HEK293 (cell line): ENCODE results near the gene BAK1.

Source experiments
- CTCF ChIA-PET: fragments of 350-600 bp; formaldehyde crosslinking; extraction: SDS; loops from one replicate; lab custom pipeline; 2021; ENCODE audit warnings: antibody characterized with exemption; lab: Yijun Ruan, JAX
- POLR2A ChIA-PET: fragments of 300-600 bp; formaldehyde crosslinking; extraction: SDS; loops from one replicate; lab custom pipeline; 2020; ENCODE audit warnings: antibody characterized with exemption, inconsistent platforms; lab: Yijun Ruan, JAX
- H3K27ac ChIP-seq: fragments of 200-500 bp; sonication (Bioruptor generic); 2 replicates; pipeline ENCODE4 v1.5.1; 2014; ENCODE audit warnings: low read depth, low read length, control low read depth, inconsistent platforms; ENCODE audit errors: extremely low read depth
- H3K36me3 ChIP-seq, 2 experiments: fragments of 200-500 bp in 1 of 2; sonication (Bioruptor generic) in 1 of 2; 1 replicate in 1 of 2; 2 replicates in 1 of 2; pipeline ENCODE4 v1.5.1; 2014 to 2017; ENCODE audit warnings: inconsistent platforms in 2 of 2, low read length in 2 of 2; ENCODE audit not compliant: control insufficient read depth in 2 of 2, insufficient read depth in 1 of 2
- H3K4me1 ChIP-seq: fragments of 200-500 bp; sonication (Bioruptor generic); 2 replicates; pipeline ENCODE4 v1.5.1; 2014; ENCODE audit warnings: mild to moderate bottlenecking, low read length, inconsistent platforms; ENCODE audit not compliant: control insufficient read depth, insufficient read depth
- H3K4me3 ChIP-seq: 2 replicates; pipeline ENCODE4 v1.5.1; 2011; ENCODE audit warnings: low read depth, mild to moderate bottlenecking, control low read depth, low read length, moderate library complexity
- H3K9me3 ChIP-seq: fragments of 200-500 bp; sonication (Bioruptor generic); 2 replicates; pipeline ENCODE4 v1.5.1; 2014; ENCODE audit warnings: low read depth, low read length, inconsistent platforms; ENCODE audit not compliant: control insufficient read depth, insufficient read depth
- ELK4 ChIP-seq: IDR thresholded peaks from 2 replicates; pipeline ENCODE4 v1.6.1; 2011; ENCODE audit warnings: mild to moderate bottlenecking, low read depth, low read length, borderline replicate concordance
- HOXD13 ChIP-seq: sonication (generic); formaldehyde crosslinking; IDR thresholded peaks from 2 replicates; pipeline ENCODE4 v1.8.0; 2022; ENCODE audit warnings: missing genetic modification reagents, borderline replicate concordance
- OVOL3 ChIP-seq: fragments of 450-650 bp; formaldehyde crosslinking; IDR thresholded peaks from 2 replicates; pipeline ENCODE4 v1.5.1; 2016; ENCODE audit warnings: missing biosample characterization, missing genetic modification characterization
- YY1 ChIP-seq: fragments of 450-650 bp; formaldehyde crosslinking; IDR thresholded peaks from 2 replicates; pipeline ENCODE4 v1.5.1; 2018; ENCODE audit warnings: missing biosample characterization, missing genetic modification characterization
- ZBTB20 ChIP-seq: fragments of 450-650 bp; formaldehyde crosslinking; IDR thresholded peaks from 2 replicates; pipeline ENCODE4 v1.5.1; 2016; ENCODE audit warnings: missing biosample characterization, missing genetic modification characterization
- ZFP37 ChIP-seq: fragments of 450-650 bp; formaldehyde crosslinking; IDR thresholded peaks from 2 replicates; pipeline ENCODE4 v1.5.1; 2016; ENCODE audit warnings: missing biosample characterization, missing genetic modification characterization
- ZFP69B ChIP-seq: fragments of 450-650 bp; formaldehyde crosslinking; IDR thresholded peaks from 2 replicates; pipeline ENCODE4 v1.5.1; 2016; ENCODE audit warnings: missing biosample characterization, missing genetic modification characterization
- ZNF10 ChIP-seq: fragments of 450-650 bp; formaldehyde crosslinking; IDR thresholded peaks from 2 replicates; pipeline ENCODE4 v1.5.1; 2017; ENCODE audit warnings: missing biosample characterization, missing genetic modification characterization
- ZNF114 ChIP-seq: fragments of 450-650 bp; formaldehyde crosslinking; IDR thresholded peaks from 2 replicates; pipeline ENCODE4 v1.5.0; 2017; ENCODE audit warnings: missing biosample characterization, missing genetic modification characterization
- ZNF16 ChIP-seq: fragments of 450-650 bp; formaldehyde crosslinking; IDR thresholded peaks from 2 replicates; pipeline ENCODE4 v1.5.1; 2016; ENCODE audit warnings: low read depth, missing biosample characterization, missing genetic modification characterization
- ZNF169 ChIP-seq: fragments of 450-650 bp; formaldehyde crosslinking; IDR thresholded peaks from 2 replicates; pipeline ENCODE4 v1.5.1; 2016; ENCODE audit warnings: missing biosample characterization, missing genetic modification characterization
- ZNF302 ChIP-seq: fragments of 450-650 bp; formaldehyde crosslinking; IDR thresholded peaks from 2 replicates; pipeline ENCODE4 v1.5.1; 2016; ENCODE audit warnings: missing biosample characterization, missing genetic modification characterization, low read depth
- ZNF335 ChIP-seq: fragments of 450-650 bp; formaldehyde crosslinking; conservative IDR thresholded peaks from 2 replicates; pipeline ENCODE4 v1.5.1; 2016; ENCODE audit warnings: missing biosample characterization, missing genetic modification characterization
- ZNF350 ChIP-seq: fragments of 450-650 bp; formaldehyde crosslinking; IDR thresholded peaks from 2 replicates; pipeline ENCODE4 v1.5.0; 2017; ENCODE audit warnings: missing biosample characterization, mild to moderate bottlenecking, missing genetic modification characterization
- ZNF398 ChIP-seq: fragments of 450-650 bp; formaldehyde crosslinking; IDR thresholded peaks from 2 replicates; pipeline ENCODE4 v1.5.1; 2017; ENCODE audit warnings: missing biosample characterization, missing genetic modification characterization
- ZNF426 ChIP-seq: fragments of 450-650 bp; formaldehyde crosslinking; IDR thresholded peaks from 2 replicates; pipeline ENCODE4 v1.5.1; 2017; ENCODE audit warnings: missing biosample characterization, missing genetic modification characterization, mild to moderate bottlenecking, inconsistent platforms, moderate library complexity
- ZNF48 ChIP-seq: fragments of 450-650 bp; formaldehyde crosslinking; IDR thresholded peaks from 2 replicates; pipeline ENCODE4 v1.5.1; 2016; ENCODE audit warnings: missing biosample characterization, missing genetic modification characterization
- ZNF548 ChIP-seq: fragments of 450-650 bp; formaldehyde crosslinking; IDR thresholded peaks from 2 replicates; pipeline ENCODE4 v1.5.1; 2016; ENCODE audit warnings: missing biosample characterization, missing genetic modification characterization
- ZNF777 ChIP-seq: fragments of 450-650 bp; formaldehyde crosslinking; IDR thresholded peaks from 2 replicates; pipeline ENCODE4 v1.5.1; 2017; ENCODE audit warnings: missing biosample characterization, missing genetic modification characterization, borderline replicate concordance
- ZNF792 ChIP-seq: fragments of 450-650 bp; formaldehyde crosslinking; IDR thresholded peaks from 2 replicates; pipeline ENCODE4 v1.5.1; 2016; ENCODE audit warnings: missing biosample characterization, missing genetic modification characterization
- ZNF843 ChIP-seq: fragments of 450-650 bp; formaldehyde crosslinking; IDR thresholded peaks from 2 replicates; pipeline ENCODE4 v1.5.1; 2016; ENCODE audit warnings: missing biosample characterization, missing genetic modification characterization
- ZSCAN4 ChIP-seq: fragments of 450-650 bp; formaldehyde crosslinking; IDR thresholded peaks from 2 replicates; pipeline ENCODE4 v1.5.1; 2017; ENCODE audit warnings: missing biosample characterization, missing genetic modification characterization
- TF ChIP-seq, protein P1 (sequence below): fragments of 450-650 bp; formaldehyde crosslinking; IDR thresholded peaks from 2 replicates; pipeline ENCODE4 v1.5.1; 2016; ENCODE audit warnings: missing biosample characterization, missing genetic modification characterization
- TF ChIP-seq, protein P2 (sequence below): fragments of 450-650 bp; formaldehyde crosslinking; IDR thresholded peaks from 2 replicates; pipeline ENCODE4 v1.5.1; 2016; ENCODE audit warnings: missing biosample characterization, missing genetic modification characterization, borderline replicate concordance
- TF ChIP-seq, protein P3 (sequence below): fragments of 450-650 bp; formaldehyde crosslinking; IDR thresholded peaks from 2 replicates; pipeline ENCODE4 v1.5.1; 2016; ENCODE audit warnings: missing biosample characterization, missing genetic modification characterization
- TF ChIP-seq, protein P4 (sequence below): fragments of 450-650 bp; formaldehyde crosslinking; IDR thresholded peaks from 2 replicates; pipeline ENCODE4 v1.5.1; 2017; ENCODE audit warnings: missing biosample characterization, missing genetic modification characterization

The BAK1 gene

GRCh38 chr6:33570806-33571636, 9.1 kb downstream of the BAK1 start:
- ChIA-PET CTCF (interaction anchor here (0.6 to 1.4 kb wide), 6 partner anchors 8 to 1634 kb away, joined by 3 to 6 read pairs (median 4); partner anchors contain the start of gene BAK1), POLR2A (interaction anchor here (0.6 to 3.1 kb wide), 9 partner anchors 9 to 300 kb away, joined by 3 to 18 read pairs (median 6); partner anchors contain the start of genes BAK1, RPS18, UQCC2 and VPS52)
- H3K27ac ChIP-seq: peak overlapping the region; percentile 48
- H3K36me3 ChIP-seq: peaks cover 0 to 40% of the 10 kb centered on the region in 2 experiments; a peak in 2 of 3 replicates
- H3K4me3 ChIP-seq: peak overlapping the region; percentile 52
- no peaks in the 10 kb centered on the region for H3K9me3 ChIP-seq
- H3K4me1 ChIP-seq: peaks cover 3% of the 10 kb centered on the region; the same call in 1 of the 2 replicates
- TF ChIP-seq ZNF843 (tag by site-specific recombination) (peak; percentile 32; the same call in 1 of the 2 replicates), ELK4 (no peak), ZNF48 (tag by site-specific recombination) (no peak), ZNF114 (tag by site-specific recombination) (no peak), ZNF777 (tag by site-specific recombination) (no peak), ZSCAN4 (no peak), ZNF302 (tag by site-specific recombination) (no peak), ZFP69B (tag by site-specific recombination) (no peak), ZNF426 (no peak), ZNF792 (no peak), ZBTB20 (tag by site-specific recombination) (peak; percentile 71; the same call in 1 of the 2 replicates), ZNF398 (tag by site-specific recombination) (no peak), OVOL3 (tag by site-specific recombination) (0 out of 2 replicates have a peak, but pooled peaks have one; percentile 16), ZNF350 (tag by site-specific recombination) (no peak), ZNF548 (no peak), ZNF16 (tag by site-specific recombination) (no peak), ZFP37 (no peak), ZNF169 (tag by site-specific recombination) (no peak), ZNF10 (tag by site-specific recombination) (peak; percentile 94), YY1 (tag by site-specific recombination) (peak; percentile 94), HOXD13 (CRISPR knock-in tag) (no peak), ZNF335 (tag by site-specific recombination) (peak; percentile 98)
- TF ChIP-seq, protein P1, sequence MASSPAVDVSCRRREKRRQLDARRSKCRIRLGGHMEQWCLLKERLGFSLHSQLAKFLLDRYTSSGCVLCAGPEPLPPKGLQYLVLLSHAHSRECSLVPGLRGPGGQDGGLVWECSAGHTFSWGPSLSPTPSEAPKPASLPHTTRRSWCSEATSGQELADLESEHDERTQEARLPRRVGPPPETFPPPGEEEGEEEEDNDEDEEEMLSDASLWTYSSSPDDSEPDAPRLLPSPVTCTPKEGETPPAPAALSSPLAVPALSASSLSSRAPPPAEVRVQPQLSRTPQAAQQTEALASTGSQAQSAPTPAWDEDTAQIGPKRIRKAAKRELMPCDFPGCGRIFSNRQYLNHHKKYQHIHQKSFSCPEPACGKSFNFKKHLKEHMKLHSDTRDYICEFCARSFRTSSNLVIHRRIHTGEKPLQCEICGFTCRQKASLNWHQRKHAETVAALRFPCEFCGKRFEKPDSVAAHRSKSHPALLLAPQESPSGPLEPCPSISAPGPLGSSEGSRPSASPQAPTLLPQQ (tag by site-specific recombination): peak; percentile 54; the same call in 1 of the 2 replicates
- TF ChIP-seq, protein P2, sequence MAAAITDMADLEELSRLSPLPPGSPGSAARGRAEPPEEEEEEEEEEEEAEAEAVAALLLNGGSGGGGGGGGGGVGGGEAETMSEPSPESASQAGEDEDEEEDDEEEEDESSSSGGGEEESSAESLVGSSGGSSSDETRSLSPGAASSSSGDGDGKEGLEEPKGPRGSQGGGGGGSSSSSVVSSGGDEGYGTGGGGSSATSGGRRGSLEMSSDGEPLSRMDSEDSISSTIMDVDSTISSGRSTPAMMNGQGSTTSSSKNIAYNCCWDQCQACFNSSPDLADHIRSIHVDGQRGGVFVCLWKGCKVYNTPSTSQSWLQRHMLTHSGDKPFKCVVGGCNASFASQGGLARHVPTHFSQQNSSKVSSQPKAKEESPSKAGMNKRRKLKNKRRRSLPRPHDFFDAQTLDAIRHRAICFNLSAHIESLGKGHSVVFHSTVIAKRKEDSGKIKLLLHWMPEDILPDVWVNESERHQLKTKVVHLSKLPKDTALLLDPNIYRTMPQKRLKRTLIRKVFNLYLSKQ (tag by site-specific recombination): no peak
- TF ChIP-seq, protein P3, sequence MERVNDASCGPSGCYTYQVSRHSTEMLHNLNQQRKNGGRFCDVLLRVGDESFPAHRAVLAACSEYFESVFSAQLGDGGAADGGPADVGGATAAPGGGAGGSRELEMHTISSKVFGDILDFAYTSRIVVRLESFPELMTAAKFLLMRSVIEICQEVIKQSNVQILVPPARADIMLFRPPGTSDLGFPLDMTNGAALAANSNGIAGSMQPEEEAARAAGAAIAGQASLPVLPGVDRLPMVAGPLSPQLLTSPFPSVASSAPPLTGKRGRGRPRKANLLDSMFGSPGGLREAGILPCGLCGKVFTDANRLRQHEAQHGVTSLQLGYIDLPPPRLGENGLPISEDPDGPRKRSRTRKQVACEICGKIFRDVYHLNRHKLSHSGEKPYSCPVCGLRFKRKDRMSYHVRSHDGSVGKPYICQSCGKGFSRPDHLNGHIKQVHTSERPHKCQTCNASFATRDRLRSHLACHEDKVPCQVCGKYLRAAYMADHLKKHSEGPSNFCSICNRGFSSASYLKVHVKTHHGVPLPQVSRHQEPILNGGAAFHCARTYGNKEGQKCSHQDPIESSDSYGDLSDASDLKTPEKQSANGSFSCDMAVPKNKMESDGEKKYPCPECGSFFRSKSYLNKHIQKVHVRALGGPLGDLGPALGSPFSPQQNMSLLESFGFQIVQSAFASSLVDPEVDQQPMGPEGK: peak; percentile 83
- TF ChIP-seq, protein P4, sequence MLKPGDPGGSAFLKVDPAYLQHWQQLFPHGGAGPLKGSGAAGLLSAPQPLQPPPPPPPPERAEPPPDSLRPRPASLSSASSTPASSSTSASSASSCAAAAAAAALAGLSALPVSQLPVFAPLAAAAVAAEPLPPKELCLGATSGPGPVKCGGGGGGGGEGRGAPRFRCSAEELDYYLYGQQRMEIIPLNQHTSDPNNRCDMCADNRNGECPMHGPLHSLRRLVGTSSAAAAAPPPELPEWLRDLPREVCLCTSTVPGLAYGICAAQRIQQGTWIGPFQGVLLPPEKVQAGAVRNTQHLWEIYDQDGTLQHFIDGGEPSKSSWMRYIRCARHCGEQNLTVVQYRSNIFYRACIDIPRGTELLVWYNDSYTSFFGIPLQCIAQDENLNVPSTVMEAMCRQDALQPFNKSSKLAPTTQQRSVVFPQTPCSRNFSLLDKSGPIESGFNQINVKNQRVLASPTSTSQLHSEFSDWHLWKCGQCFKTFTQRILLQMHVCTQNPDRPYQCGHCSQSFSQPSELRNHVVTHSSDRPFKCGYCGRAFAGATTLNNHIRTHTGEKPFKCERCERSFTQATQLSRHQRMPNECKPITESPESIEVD: no peak
